Naive thymus-derived CD4-positive, alpha-beta T cell (primary cell): ENCODE data around the gene REEP1. TPM values are rescaled to one million over a fixed set of nuclear protein-coding genes. Genes with fewer than 3 reads are reported as not detected.

ENCODE experiments used
- ATAC-seq: fragments of 150-1000 bp; cut with Tn5 transposase; 2 replicates; pipeline ENCODE4 v1.10.0; 2021; ENCODE audit warnings: mild to moderate bottlenecking, moderate library complexity
- CTCF ChIA-PET: fragments of 350-600 bp; sonication (Branson Sonifier 250); formaldehyde crosslinking; loops from one replicate; lab custom pipeline; 2021; ENCODE audit warnings: antibody characterized with exemption; lab: Charles Lee
- POLR2A ChIA-PET: fragments of 350-600 bp; sonication (Branson Sonifier 250); formaldehyde crosslinking; loops from one replicate; lab custom pipeline; 2021; ENCODE audit warnings: antibody characterized with exemption, inconsistent platforms; lab: Charles Lee
- DNase-seq, 9 donors: peaks; one replicate each; pipeline versions ENCODE4 v3.0.0 to v3.0.0-alpha.2; 2020 to 2022; ENCODE audit warnings: mixed read lengths in 1 of 9
- H3K27ac ChIP-seq: one replicate; pipeline ENCODE4 v1.7.0; 2013; ENCODE audit warnings: mild to moderate bottlenecking, low read depth, low read length, moderate library complexity
- H3K27me3 ChIP-seq, 2 donors: one replicate each; pipeline ENCODE4 v1.7.0; 2013; ENCODE audit warnings: low read length in 2 of 2, mild to moderate bottlenecking in 2 of 2, moderate library complexity in 2 of 2; ENCODE audit not compliant: control insufficient read depth in 2 of 2, insufficient read depth in 2 of 2
- H3K36me3 ChIP-seq, 3 experiments: 1 replicate in 2 of 3; 2 replicates in 1 of 3; pipeline ENCODE4 v1.7.0; 2013; ENCODE audit warnings: low read length in 3 of 3, mild to moderate bottlenecking in 3 of 3, moderate library complexity in 1 of 3; ENCODE audit not compliant: insufficient read depth in 3 of 3, control insufficient read depth in 2 of 3
- H3K4me1 ChIP-seq, 2 donors: one replicate each; pipeline ENCODE4 v1.7.0; 2013; ENCODE audit warnings: low read length in 2 of 2, mild to moderate bottlenecking in 2 of 2, moderate library complexity in 1 of 2; ENCODE audit not compliant: control insufficient read depth in 2 of 2, insufficient read depth in 2 of 2
- H3K4me3 ChIP-seq: 2 replicates; pipeline ENCODE4 v1.7.0; 2013; ENCODE audit warnings: mild to moderate bottlenecking, low read length
- H3K9me3 ChIP-seq, 3 experiments: 1 replicate in 2 of 3; 2 replicates in 1 of 3; pipeline ENCODE4 v1.7.0; 2013; ENCODE audit warnings: low read length in 3 of 3; ENCODE audit not compliant: control insufficient read depth in 2 of 3
- H3K27ac Mint-ChIP-seq, 9 donors: one replicate each; pipeline ENCODE4 v1.8.0; 2020 to 2022; ENCODE audit warnings: mixed read lengths in 9 of 9, mild to moderate bottlenecking in 8 of 9, moderate library complexity in 5 of 9, inconsistent platforms in 2 of 9
- H3K27me3 Mint-ChIP-seq, 5 donors: one replicate each; pipeline ENCODE4 v1.8.0; 2021 to 2022; ENCODE audit warnings: mixed read lengths in 5 of 5, mild to moderate bottlenecking in 1 of 5
- H3K36me3 Mint-ChIP-seq, 5 donors: one replicate each; pipeline ENCODE4 v1.8.0; 2020 to 2022; ENCODE audit warnings: mixed read lengths in 5 of 5, mild to moderate bottlenecking in 3 of 5, inconsistent platforms in 1 of 5
- H3K4me1 Mint-ChIP-seq, 7 donors: one replicate each; pipeline ENCODE4 v1.8.0; 2020 to 2022; ENCODE audit warnings: mixed read lengths in 7 of 7, mild to moderate bottlenecking in 3 of 7, inconsistent platforms in 1 of 7
- H3K4me3 Mint-ChIP-seq, 10 donors: one replicate each; pipeline ENCODE4 v1.8.0; 2020 to 2022; ENCODE audit warnings: mild to moderate bottlenecking in 10 of 10, mixed read lengths in 10 of 10, moderate library complexity in 6 of 10, inconsistent platforms in 2 of 10
- H3K9me3 Mint-ChIP-seq, 11 donors: one replicate each; pipeline ENCODE4 v1.8.0; 2020 to 2022; ENCODE audit warnings: mixed read lengths in 11 of 11, mild to moderate bottlenecking in 4 of 11, inconsistent platforms in 1 of 11, moderate library complexity in 1 of 11
- intact Hi-C, 2 donors: fragments of 100-400 bp; cut with micrococcal nuclease; formaldehyde crosslinking; loops; one replicate each; pipeline ENCODE4 v1.15.1; 2023
- polyA plus RNA-seq, 2 donors: library from polyadenylated mRNA; unstranded; fragments of 300-500 nt; fragmentation: Illumina TruSeq; gene quantifications; one replicate each; pipeline ENCODE4 v1.2.3, GENCODE V29; 2021
- total RNA-seq, 6 experiments: library from RNA in 5 of 6; stranded (reverse) in 5 of 6; gene quantifications; 1 replicate in 5 of 6; 2 replicates in 1 of 6; pipeline ENCODE4 v1.2.3 and lab custom pipeline; 2021 to 2026

The REEP1 gene
- total and polyA plus RNA-seq, 7 experiments from 2014 or later, result 0.05 to 0.45 (median 0.29) TPM

GRCh38 chr2:86314125-86314524 lies 23.3 kb downstream of the REEP1 start:
- no peaks in the 10 kb centered on the region for H3K36me3 ChIP-seq
- intact Hi-C loops, result no loop called here
- H3K27me3 Mint-ChIP-seq, result peaks cover 0 to 6% (median 0%) of the 10 kb centered on the region in 5 donors
- ChIA-PET POLR2A (no interaction called here), CTCF (no interaction called here)
- no peak for ATAC-seq
- no peaks in the 10 kb centered on the region for H3K9me3 ChIP-seq
- no peak for DNase-seq
- H3K27me3 ChIP-seq, result no peaks in the 10 kb centered on the region
- no peak overlapping the region for H3K27ac ChIP-seq
- H3K4me1 ChIP-seq, result peaks cover 0 to 3% of the 10 kb centered on the region in 2 donors
- no peak overlapping the region for H3K4me3 Mint-ChIP-seq
- H3K4me1 Mint-ChIP-seq, result peaks cover 0 to 8% (median 3%) of the 10 kb centered on the region in 7 donors
- H3K36me3 Mint-ChIP-seq, result no peaks in the 10 kb centered on the region
- H3K9me3 Mint-ChIP-seq, result no peaks in the 10 kb centered on the region
- no peak overlapping the region for H3K27ac Mint-ChIP-seq
- no peak overlapping the region for H3K4me3 ChIP-seq

- Histone ChIP-seq H3K4me1 (no peaks in the 10 kb centered on the region), H3K9me3 (no peaks in the 10 kb centered on the region), H3K4me3 (no peak overlapping the region), H3K27ac (no peak overlapping the region), H3K36me3 (no peaks in the 10 kb centered on the region), H3K27me3 (no peaks in the 10 kb centered on the region)
- no peaks in the 10 kb centered on the region for H3K9me3 Mint-ChIP-seq
- no peak for DNase-seq
- H3K36me3 Mint-ChIP-seq, result no peaks in the 10 kb centered on the region
- no peak overlapping the region for H3K4me3 Mint-ChIP-seq
- peaks cover 0 to 6% (median 0%) of the 10 kb centered on the region in 7 donors for H3K4me1 Mint-ChIP-seq
- H3K27ac Mint-ChIP-seq, result peak overlapping the region in 1 of 9 donors; percentile 36
- no peak for ATAC-seq
- H3K27me3 Mint-ChIP-seq, result peaks cover 0 to 6% (median 0%) of the 10 kb centered on the region in 5 donors
- intact Hi-C loops, result no loop called here
- CTCF ChIA-PET, result no interaction called here
- POLR2A ChIA-PET, result interaction anchor here (0.7 kb wide), 1 partner anchor 18 kb away, joined by 3 read pairs; no protein-coding TSS in a partner anchor
Observed at GRCh38 chr2:86313341-86313740, 24.1 kb downstream of the REEP1 start.

- no peaks in the 10 kb centered on the region for H3K9me3 ChIP-seq
- no peaks in the 10 kb centered on the region for H3K36me3 Mint-ChIP-seq
- no peak overlapping the region for H3K27ac Mint-ChIP-seq
- H3K27ac ChIP-seq, result no peak overlapping the region
- DNase-seq (no peak), ATAC-seq (no peak)
- CTCF ChIA-PET, result no interaction called here
- H3K4me3 Mint-ChIP-seq, result no peak overlapping the region
- H3K4me3 ChIP-seq, result no peak overlapping the region
- intact Hi-C loops, result no loop called here
- H3K36me3 ChIP-seq, result no peaks in the 10 kb centered on the region
- peaks cover 0 to 6% (median 0%) of the 10 kb centered on the region in 7 donors for H3K4me1 Mint-ChIP-seq
- H3K4me1 ChIP-seq, result no peaks in the 10 kb centered on the region
- POLR2A ChIA-PET, result no interaction called here
- H3K27me3 ChIP-seq, result no peaks in the 10 kb centered on the region
- H3K9me3 Mint-ChIP-seq, result no peaks in the 10 kb centered on the region
- H3K27me3 Mint-ChIP-seq, result peaks cover 0 to 6% (median 0%) of the 10 kb centered on the region in 5 donors
Observed at GRCh38 chr2:86311879-86312278, 25.5 kb downstream of the REEP1 start.

- Mint-ChIP-seq H3K36me3 (no peaks in the 10 kb centered on the region), H3K9me3 (peaks cover 0 to 1% (median 0%) of the 10 kb centered on the region in 11 donors), H3K4me3 (no peak overlapping the region), H3K27me3 (peaks cover 0 to 14% (median 0%) of the 10 kb centered on the region in 5 donors), H3K27ac (no peak overlapping the region), H3K4me1 (peaks cover 0 to 12% (median 0%) of the 10 kb centered on the region in 7 donors)
- DNase-seq, result no peak
- intact Hi-C loops, result no loop called here
- no peaks in the 10 kb centered on the region for H3K4me1 ChIP-seq
- CTCF ChIA-PET, result no interaction called here
- H3K9me3 ChIP-seq, result no peaks in the 10 kb centered on the region
- ATAC-seq, result no peak
- H3K4me3 ChIP-seq, result no peak overlapping the region
- H3K27ac ChIP-seq, result no peak overlapping the region
- H3K27me3 ChIP-seq, result no peaks in the 10 kb centered on the region
- no peaks in the 10 kb centered on the region for H3K36me3 ChIP-seq
- POLR2A ChIA-PET, result no interaction called here
Observed at GRCh38 chr2:86309966-86310365, 27.5 kb downstream of the REEP1 start.

GRCh38 chr2:86308984-86309695 lies 28.3 kb downstream of the REEP1 start:
- DNase-seq (no peak), ATAC-seq (no peak)
- Mint-ChIP-seq H3K36me3 (no peaks in the 10 kb centered on the region), H3K4me3 (no peak overlapping the region), H3K9me3 (peaks cover 0 to 1% (median 0%) of the 10 kb centered on the region in 11 donors), H3K4me1 (peaks cover 0 to 12% (median 0%) of the 10 kb centered on the region in 7 donors), H3K27ac (peak overlapping the region in 1 of 9 donors; percentile 17), H3K27me3 (peaks cover 0 to 19% (median 0%) of the 10 kb centered on the region in 5 donors)
- H3K9me3 ChIP-seq, result no peaks in the 10 kb centered on the region
- H3K27ac ChIP-seq, result no peak overlapping the region
- no peaks in the 10 kb centered on the region for H3K27me3 ChIP-seq
- no peak overlapping the region for H3K4me3 ChIP-seq
- no peaks in the 10 kb centered on the region for H3K4me1 ChIP-seq
- H3K36me3 ChIP-seq, result no peaks in the 10 kb centered on the region
- POLR2A ChIA-PET, result no interaction called here
- CTCF ChIA-PET, result no interaction called here
- intact Hi-C loops, result no loop called here

GRCh38 chr2:86308356-86308755 lies 29.1 kb downstream of the REEP1 start:
- Mint-ChIP-seq H3K27ac (peak overlapping the region in 1 of 9 donors; percentile 17), H3K4me3 (no peak overlapping the region), H3K36me3 (no peaks in the 10 kb centered on the region), H3K27me3 (peaks cover 0 to 25% (median 5%) of the 10 kb centered on the region in 5 donors), H3K4me1 (peaks cover 0 to 12% (median 0%) of the 10 kb centered on the region in 7 donors), H3K9me3 (peaks cover 0 to 1% (median 0%) of the 10 kb centered on the region in 11 donors)
- H3K36me3 ChIP-seq, result no peaks in the 10 kb centered on the region
- no peak overlapping the region for H3K4me3 ChIP-seq
- POLR2A ChIA-PET, result no interaction called here
- CTCF ChIA-PET, result no interaction called here
- ATAC-seq, result no peak
- no peak overlapping the region for H3K27ac ChIP-seq
- no peaks in the 10 kb centered on the region for H3K9me3 ChIP-seq
- no peaks in the 10 kb centered on the region for H3K4me1 ChIP-seq
- intact Hi-C loops, result no loop called here
- no peak for DNase-seq
- H3K27me3 ChIP-seq, result no peaks in the 10 kb centered on the region

GRCh38 chr2:86307431-86307830 lies 30.0 kb downstream of the REEP1 start:
- ChIA-PET CTCF (no interaction called here), POLR2A (no interaction called here)
- no peaks in the 10 kb centered on the region for H3K36me3 ChIP-seq
- H3K4me1 ChIP-seq, result no peaks in the 10 kb centered on the region
- DNase-seq (no peak), ATAC-seq (no peak)
- Mint-ChIP-seq H3K36me3 (no peaks in the 10 kb centered on the region), H3K4me3 (no peak overlapping the region), H3K27ac (no peak overlapping the region), H3K9me3 (peaks cover 0 to 1% (median 0%) of the 10 kb centered on the region in 11 donors), H3K27me3 (peaks cover 4 to 25% (median 5%) of the 10 kb centered on the region in 5 donors), H3K4me1 (peaks cover 0 to 12% (median 0%) of the 10 kb centered on the region in 7 donors)
- no peak overlapping the region for H3K4me3 ChIP-seq
- H3K27me3 ChIP-seq, result no peaks in the 10 kb centered on the region
- H3K27ac ChIP-seq, result no peak overlapping the region
- intact Hi-C loops, result no loop called here
- no peaks in the 10 kb centered on the region for H3K9me3 ChIP-seq
